SK-MEL-5 (cell line): ENCODE results near the gene TMEM232. TPM values are rescaled to one million over a fixed set of nuclear protein-coding genes. Genes with fewer than 3 reads are reported as not detected.
"Not testable (repeated sequence)": the region's sequence is repeated elsewhere in the genome, so short reads cannot be mapped to it uniquely, and the experiment has no call there.

ENCODE experiments used
- DNase-seq: peaks from one replicate; pipeline ENCODE4 v3.0.0-alpha.2; 2016; ENCODE audit warnings: low read depth, low spot score
- in situ Hi-C: cut with HindIII; loops from 2 replicates; pipeline ENCODE4 v1.10.0; 2016; ENCODE audit warnings: low sequenced_read_pairs, high pct_unique_total_duplicates, low pct_unique_long_range_greater_than_20kb
- total RNA-seq: library from RNA; depleted of rRNA; stranded (reverse); fragments of >200 nt; shearing (Covaris generic); gene quantifications from 2 replicates; pipeline ENCODE4 v1.2.3, GENCODE V29; 2014

Gene TMEM232
- total RNA-seq, 1 experiment from 2014 or later = 0.74 TPM

DNA sequence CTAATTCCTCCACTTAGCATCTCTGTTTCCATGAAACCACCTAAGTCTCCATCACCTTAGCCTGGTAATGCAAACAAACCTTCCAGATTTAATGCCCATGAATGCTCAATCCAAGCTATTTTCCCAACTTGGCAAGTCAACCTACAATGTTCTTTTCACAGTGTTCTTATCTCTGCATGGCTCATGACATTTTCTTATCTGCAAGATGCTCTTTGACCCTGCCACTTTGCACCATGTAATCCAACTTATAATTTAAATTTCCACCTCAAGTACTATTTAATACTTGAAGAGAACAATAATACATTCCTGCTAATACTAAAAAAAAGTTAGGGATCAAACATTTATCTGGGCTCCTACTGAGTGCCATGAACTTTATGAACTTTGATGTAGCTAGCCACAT lies 164.3 kb downstream of the TMEM232 start:
- in situ Hi-C loops = no loop called here
- no peak for DNase-seq

DNA sequence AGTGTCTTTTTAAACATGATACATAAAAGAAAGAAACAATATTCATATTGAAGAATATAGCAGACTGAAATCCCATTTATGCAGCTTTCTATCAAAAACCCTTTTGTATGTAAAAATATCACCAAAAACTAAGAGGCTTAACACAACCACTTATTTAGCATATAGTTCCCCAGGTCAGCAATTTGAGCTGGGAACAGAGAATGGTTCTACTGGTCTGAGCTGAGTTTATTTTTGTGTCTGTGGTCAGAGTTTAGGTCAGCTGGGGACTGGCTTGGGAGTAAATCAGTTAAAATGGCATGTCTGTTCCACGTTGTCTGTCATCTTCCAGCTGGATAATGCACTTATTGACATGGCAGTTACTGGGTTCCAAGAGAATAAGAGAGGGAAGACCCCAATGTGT lies 165.0 kb downstream of the TMEM232 start:
- in situ Hi-C loops = no loop called here
- DNase-seq = peak; percentile 13

DNA sequence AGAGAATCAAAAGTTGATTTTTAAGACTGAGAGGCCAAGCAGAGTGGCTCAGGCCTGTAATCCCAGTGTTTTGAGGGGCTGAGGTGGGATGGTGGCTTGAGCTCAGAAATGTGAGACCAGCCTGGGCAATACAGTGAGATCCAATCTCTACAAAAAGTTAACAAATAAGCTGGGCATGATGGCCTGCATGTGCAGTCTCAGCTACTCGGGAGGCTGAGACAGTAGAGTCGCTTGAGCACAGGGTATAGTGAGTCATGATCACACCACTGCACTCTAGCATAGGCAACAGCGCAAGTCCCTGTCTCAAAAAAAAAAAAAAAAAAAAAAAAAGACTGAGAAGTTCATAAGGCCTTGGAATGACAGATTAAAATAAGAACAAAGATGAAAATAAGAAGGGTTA lies 177.2 kb downstream of the TMEM232 start:
- in situ Hi-C loops = no loop called here
- DNase-seq = peak; percentile 91

- no peak for DNase-seq
- in situ Hi-C loops = no loop called here
Measured at GRCh38 chr5:110548171-110548570, 178.3 kb downstream of the TMEM232 start.

DNA sequence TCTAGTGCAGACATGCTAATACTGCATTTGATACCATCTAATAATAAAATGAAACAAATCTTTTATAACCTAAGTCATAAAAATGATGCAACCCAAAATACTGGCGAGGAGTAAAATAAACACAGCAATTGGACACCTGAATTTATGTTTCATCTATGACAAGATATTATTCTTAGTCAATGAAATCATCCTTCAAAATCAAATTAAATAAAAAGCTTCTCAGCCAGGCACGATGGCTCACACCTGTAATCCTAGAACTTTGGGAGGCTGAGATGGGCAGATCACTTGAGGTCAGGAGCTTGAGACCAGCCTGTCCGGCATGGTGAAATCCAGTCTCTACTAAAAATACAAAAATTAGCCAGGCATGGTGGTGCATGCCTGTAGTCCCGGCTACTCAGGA lies 179.0 kb downstream of the TMEM232 start:
- in situ Hi-C loops = no loop called here
- DNase-seq = no peak

DNA sequence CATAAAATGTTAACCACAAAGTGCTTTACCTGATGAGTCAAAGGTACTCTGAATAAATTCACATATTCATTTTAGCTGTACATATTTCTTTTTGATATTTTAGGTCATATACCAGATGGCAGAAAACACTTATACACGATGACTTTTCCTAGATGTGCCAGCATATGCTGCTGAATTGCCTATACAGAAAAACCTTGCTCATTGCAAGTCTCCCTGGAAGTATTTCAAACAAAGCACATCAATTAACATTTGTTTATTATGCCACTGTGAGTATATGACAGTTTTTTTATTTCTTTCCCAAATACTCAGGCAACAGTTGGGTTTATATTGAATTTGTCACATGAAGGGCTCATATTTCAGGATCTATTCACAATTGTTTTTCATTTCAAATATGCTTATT lies 180.8 kb downstream of the TMEM232 start:
- in situ Hi-C loops = no loop called here

GRCh38 chr5:110544603-110545002 lies 181.9 kb downstream of the TMEM232 start:
- no peak for DNase-seq
- in situ Hi-C loops = no loop called here

More for the DNA sequence above, 180.8 kb downstream of the TMEM232 start:
- DNase-seq = no peak

GRCh38 chr5:110542949-110543348 lies 183.5 kb downstream of the TMEM232 start:
- no peak for DNase-seq
- in situ Hi-C loops = no loop called here

DNA sequence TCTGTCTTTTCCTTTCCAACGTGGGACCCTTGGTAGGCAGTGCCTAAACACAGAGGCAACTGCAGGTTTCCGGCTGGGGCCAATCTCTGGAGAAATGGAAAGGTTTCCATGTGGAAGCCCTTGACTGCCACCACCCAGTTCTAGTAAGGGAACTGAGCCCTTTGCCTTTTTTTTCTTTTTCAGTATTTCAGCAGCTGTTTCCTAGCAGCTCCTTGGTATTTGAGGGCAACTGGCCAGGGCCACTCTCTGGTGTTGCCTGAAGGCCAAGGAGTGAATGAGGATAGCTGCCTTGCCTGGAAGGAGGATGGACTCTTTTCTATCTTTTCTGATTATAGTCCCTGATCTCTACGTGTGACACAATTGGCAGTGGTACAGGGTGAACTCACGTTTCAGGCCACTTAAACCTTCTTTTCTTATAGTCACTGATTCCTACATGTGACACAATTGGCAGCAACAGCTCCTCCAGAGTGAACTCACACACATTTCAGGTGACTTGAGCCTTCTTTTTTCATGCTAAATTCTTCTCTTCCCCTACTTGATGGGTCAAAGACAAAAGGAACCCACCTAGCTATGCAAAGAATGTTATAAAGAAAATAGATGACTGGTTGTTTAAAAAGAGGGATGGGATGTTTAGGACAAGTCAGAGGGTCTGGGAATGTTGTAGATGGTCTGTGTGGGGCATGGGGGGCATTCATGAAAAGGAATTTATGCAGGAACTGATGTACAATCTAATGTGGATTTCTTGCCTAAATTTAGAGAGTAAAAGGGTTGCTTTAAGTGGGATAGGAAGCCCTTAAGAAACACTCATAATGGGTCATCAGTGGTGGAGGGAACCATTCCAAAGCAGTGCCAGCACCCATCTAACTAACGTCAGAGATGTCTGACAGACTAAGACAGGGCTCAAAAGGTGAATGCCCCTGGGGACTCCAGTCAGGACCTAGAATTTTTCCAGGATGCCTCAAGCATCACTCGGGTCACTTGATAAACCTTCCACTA lies 190.1 kb downstream of the TMEM232 start:
- in situ Hi-C loops = no loop called here

GRCh38 chr5:110535146-110535545 lies 191.3 kb downstream of the TMEM232 start:
- DNase-seq, in situ Hi-C loops: not testable (repeated sequence)

More for the DNA sequence above, 190.1 kb downstream of the TMEM232 start:
- no peak for DNase-seq

DNA sequence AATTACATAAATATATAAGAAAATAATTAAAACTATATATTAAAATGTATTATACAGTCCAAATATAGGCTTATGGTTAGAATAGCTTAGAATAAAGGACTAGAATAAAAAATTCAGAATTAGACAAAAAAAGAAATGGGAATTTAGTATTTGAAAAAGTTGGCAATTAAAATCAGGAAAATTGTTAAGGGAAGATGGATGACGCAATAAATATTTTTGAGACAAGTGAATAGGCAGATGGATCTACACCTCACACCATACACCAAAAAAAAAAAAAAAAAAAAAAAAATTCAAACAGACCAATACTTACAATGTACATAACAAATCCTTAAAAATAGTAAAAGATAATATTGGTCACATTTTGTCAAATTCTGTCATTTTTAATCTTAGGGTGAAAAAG lies 200.7 kb downstream of the TMEM232 start:
- DNase-seq = no peak
- in situ Hi-C loops = no loop called here

GRCh38 chr5:110517396-110517795 lies 209.1 kb downstream of the TMEM232 start:
- no peak for DNase-seq
- in situ Hi-C loops = no loop called here

GRCh38 chr5:110514030-110514429 lies 212.4 kb downstream of the TMEM232 start:
- DNase-seq = no peak
- in situ Hi-C loops = no loop called here

GRCh38 chr5:110512266-110512665 lies 214.2 kb downstream of the TMEM232 start:
- DNase-seq = no peak
- in situ Hi-C loops = no loop called here

- in situ Hi-C loops = no loop called here
- DNase-seq = no peak
Measured at GRCh38 chr5:110510146-110510545, 216.3 kb downstream of the TMEM232 start.

- no peak for DNase-seq
- in situ Hi-C loops = no loop called here
Measured at GRCh38 chr5:110507972-110508371, 218.5 kb downstream of the TMEM232 start.

- DNase-seq = no peak
- in situ Hi-C loops = no loop called here
Measured at GRCh38 chr5:110506378-110506777, 220.1 kb downstream of the TMEM232 start.

- in situ Hi-C loops = no loop called here
- DNase-seq = no peak
Measured at GRCh38 chr5:110496276-110496675, 230.2 kb downstream of the TMEM232 start.

DNA sequence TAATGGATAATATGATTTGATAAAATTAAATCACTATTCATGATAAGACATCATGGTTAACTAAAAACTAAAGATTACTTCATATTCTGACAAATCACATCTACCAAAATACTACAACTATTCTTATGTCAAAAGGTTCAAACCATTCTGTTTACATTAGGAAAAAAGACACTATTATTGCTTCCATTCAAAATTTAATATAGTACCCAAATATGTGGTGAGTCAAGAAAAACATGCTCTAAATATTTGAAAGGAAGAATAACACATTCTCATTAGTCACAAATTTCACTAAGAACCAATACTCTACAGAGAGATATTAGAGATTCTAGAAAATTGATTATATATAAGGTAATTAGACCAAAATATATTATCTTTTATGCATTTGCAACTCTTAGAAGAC lies 234.0 kb downstream of the TMEM232 start:
- no peak for DNase-seq
- in situ Hi-C loops = no loop called here
